ENCODE results near the gene ZNF335. TPM values are rescaled to one million over a fixed set of nuclear protein-coding genes. Genes with fewer than 3 reads are reported as not detected.
"Not testable (repeated sequence)": the region's sequence is repeated elsewhere in the genome, so short reads cannot be mapped to it uniquely, and the experiment has no call there.

ZNF335 gene
- total RNA-seq, 1 donor from 2014 or later: 37.5 TPM

DNA sequence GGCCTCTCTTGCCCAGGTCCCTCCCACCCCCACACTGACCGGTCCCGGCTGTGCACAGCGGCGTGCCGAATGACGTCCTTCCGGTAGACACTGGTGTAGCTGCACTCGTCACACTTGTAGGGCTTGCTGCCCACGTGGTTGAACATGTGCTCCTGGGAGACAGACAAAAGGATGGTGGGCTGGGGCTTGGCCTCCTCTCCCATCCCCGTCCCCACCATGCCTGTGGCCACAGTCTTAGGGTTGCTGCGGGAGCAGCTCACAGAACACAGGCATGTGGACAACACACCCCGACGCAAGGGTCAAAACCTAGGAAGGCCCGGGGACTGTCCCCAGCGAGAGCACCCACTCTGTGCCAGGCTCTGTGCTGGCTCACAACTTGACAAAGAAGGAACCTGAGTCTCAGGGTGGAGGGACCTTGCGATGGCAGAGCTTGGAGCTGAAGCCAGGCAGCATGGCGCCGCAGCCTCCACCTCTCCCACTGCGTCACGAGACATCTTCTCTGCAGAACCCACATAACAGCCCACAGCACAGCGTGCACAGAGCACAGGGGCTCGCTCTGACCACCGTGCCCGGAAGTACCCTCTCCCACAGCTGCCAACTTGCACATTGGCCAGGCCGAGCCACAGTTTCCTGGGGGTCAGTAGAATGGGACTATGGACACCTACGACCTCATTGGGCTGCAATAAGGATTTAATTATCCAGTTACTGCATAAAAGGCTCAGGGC lies 9.8 kb downstream of the ZNF335 start:
- Mint-ChIP-seq H3K9me3 (no peaks in the 10 kb centered on the region), H3K36me3 (ENCODE audit: low read depth) (peaks cover 70% of the 10 kb centered on the region), H3K4me3 (no peak overlapping the region), H3K27me3 (no peaks in the 10 kb centered on the region), H3K4me1 (peaks cover 3% of the 10 kb centered on the region), H3K27ac (no peak overlapping the region)
- intact Hi-C loops (cut with micrococcal nuclease): no loop called here
- DNase-seq: no peak

DNA sequence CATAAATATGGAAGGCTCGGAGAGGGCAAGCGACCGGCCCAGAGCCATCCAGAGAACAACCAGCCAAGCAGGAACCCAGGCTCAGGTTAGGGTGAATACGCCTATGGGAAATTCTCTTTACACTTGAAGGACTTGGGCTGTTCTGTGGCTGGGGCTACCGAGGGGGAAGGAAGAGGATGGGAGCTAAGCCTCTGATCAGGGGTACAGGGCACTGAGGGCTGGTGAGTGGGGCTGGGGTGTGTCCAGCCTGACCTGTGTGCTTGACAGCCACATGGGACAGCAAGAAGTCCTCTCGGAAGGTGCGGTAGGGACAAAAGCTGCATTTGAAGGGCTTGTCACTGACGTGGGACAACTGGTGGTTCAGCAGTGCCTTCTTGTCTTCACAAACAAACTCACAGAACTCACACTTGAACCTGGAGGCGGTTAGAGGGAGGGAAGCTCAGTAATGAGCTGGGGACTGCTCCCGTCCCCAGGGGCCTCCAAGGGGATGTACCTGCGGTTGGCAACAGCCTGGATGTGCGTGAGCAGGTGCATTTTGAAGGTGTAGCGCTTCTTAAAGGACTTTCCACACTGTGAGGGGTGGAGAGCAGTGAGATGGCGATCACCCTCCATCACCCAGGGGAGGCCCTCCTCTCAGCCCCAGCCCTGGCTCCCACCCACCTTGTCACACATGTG lies 11.9 kb downstream of the ZNF335 start:
- DNase-seq: no peak
- Mint-ChIP-seq H3K9me3 (no peaks in the 10 kb centered on the region), H3K36me3 (ENCODE audit: low read depth) (peaks cover 70% of the 10 kb centered on the region), H3K27ac (no peak overlapping the region), H3K4me1 (no peaks in the 10 kb centered on the region), H3K27me3 (no peaks in the 10 kb centered on the region), H3K4me3 (no peak overlapping the region)
- intact Hi-C loops (cut with micrococcal nuclease): no loop called here

DNA sequence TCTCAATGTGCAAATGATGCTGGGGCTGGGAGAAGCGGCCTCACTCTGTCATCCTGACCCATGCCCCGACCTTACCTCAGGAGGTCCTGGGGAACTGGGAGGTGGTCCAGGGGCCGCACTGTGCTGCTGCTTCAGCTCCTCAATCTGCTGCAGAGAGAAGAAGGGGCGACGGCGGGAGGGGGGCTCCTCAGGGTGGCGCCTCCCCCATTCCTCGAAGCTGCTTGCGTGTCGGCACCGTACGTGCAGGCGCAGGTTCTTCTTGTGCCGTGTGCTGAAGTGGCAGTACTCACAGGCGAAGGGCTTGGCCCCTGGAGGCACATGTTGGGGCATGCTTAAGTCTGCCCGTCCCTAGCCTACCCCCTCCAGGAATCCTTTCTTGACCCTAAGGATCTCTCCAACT lies 12.9 kb downstream of the ZNF335 start:
- H3K36me3 Mint-ChIP-seq (ENCODE audit: low read depth): peaks cover 70% of the 10 kb centered on the region
- no peaks in the 10 kb centered on the region for H3K27me3 Mint-ChIP-seq
- no peak for DNase-seq
- no peaks in the 10 kb centered on the region for H3K4me1 Mint-ChIP-seq
- no peaks in the 10 kb centered on the region for H3K9me3 Mint-ChIP-seq
- no peak overlapping the region for H3K27ac Mint-ChIP-seq
- intact Hi-C loops (cut with micrococcal nuclease): no loop called here
- no peak overlapping the region for H3K4me3 Mint-ChIP-seq

DNA sequence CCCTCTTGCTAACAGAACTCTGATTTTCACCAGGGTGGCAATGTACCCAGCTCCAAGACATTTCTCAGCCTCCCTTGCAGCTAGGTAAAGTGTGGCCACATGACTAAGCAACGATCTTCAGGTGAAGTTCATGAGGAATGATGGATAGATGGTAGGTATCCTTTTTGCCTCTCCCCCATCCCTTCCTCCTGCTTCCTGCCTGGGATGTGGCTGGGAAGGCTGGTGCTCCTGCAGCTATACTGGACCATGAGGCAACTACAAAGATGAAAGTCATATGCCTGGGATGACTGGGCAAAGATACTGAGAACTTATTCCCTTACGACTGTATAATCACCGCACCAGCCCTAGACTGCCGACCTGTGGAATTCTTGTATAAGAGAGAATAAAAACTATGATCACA lies 13.4 kb downstream of the ZNF335 start:
- no peak overlapping the region for H3K4me3 Mint-ChIP-seq
- no peaks in the 10 kb centered on the region for H3K9me3 Mint-ChIP-seq
- no peak for DNase-seq
- no peaks in the 10 kb centered on the region for H3K27me3 Mint-ChIP-seq
- H3K36me3 Mint-ChIP-seq (ENCODE audit: low read depth): peaks cover 71% of the 10 kb centered on the region
- no peak overlapping the region for H3K27ac Mint-ChIP-seq
- no peaks in the 10 kb centered on the region for H3K4me1 Mint-ChIP-seq
- intact Hi-C loops (cut with micrococcal nuclease): no loop called here

DNA sequence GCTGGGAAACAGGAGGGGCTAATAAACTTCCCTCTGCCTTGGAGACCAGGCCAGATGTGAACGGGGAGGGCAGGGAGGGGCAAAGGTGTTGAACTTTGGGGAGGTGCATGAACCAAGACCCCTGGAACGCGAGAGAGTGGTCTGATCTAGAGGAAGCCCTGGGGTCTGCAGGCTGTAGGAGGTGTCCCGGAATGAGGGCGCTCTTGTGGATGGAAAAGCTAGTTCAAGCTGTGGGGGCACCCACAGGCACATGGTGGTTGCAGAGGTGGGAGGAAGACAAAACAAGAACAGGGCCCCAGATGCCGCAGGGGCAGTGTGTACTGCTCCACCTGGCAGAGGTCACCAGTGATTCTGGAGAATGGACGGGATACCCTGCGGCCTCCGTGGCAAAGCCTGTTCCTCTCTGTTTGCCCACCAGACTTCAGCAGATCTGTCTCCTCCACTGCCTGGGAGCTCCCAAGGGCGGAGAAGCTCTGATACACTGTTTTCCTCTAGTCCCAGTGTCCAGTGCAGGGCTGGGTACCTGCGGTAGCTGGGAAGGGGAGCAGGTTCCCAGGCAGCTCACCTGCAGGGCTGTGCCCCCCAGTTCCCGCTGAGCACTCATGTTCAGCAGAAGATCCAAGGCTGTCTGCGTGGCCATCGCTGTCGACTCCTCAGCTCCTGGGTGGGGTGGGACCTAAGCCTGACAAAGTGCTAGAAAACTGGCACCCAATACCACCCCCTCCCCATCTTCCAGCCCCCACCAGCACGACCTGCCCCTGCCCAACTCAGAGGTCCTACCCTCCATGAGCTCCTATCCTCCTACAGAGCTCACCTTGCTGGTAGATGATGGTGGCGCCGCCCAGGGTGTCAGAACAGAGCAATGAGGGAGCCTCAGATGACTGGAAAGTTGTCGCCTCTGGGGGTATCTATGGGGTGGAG lies 14.7 kb downstream of the ZNF335 start:
- H3K9me3 Mint-ChIP-seq: no peaks in the 10 kb centered on the region
- H3K4me1 Mint-ChIP-seq: no peaks in the 10 kb centered on the region
- H3K27me3 Mint-ChIP-seq: no peaks in the 10 kb centered on the region
- no peak for DNase-seq
- H3K27ac Mint-ChIP-seq: no peak overlapping the region
- no peak overlapping the region for H3K4me3 Mint-ChIP-seq
- intact Hi-C loops (cut with micrococcal nuclease): no loop called here
- peaks cover 62% of the 10 kb centered on the region for H3K36me3 Mint-ChIP-seq (ENCODE audit: low read depth)

GRCh38 chr20:45956326-45956725 lies 15.7 kb downstream of the ZNF335 start:
- H3K4me3 Mint-ChIP-seq; H3K27me3 Mint-ChIP-seq; H3K9me3 Mint-ChIP-seq; intact Hi-C loops (cut with micrococcal nuclease); H3K4me1 Mint-ChIP-seq; DNase-seq; H3K27ac Mint-ChIP-seq: not testable (repeated sequence)
- peaks cover 66% of the 10 kb centered on the region for H3K36me3 Mint-ChIP-seq (ENCODE audit: low read depth)

- Mint-ChIP-seq H3K4me1 (no peaks in the 10 kb centered on the region), H3K27ac (no peak overlapping the region), H3K27me3 (no peaks in the 10 kb centered on the region), H3K36me3 (ENCODE audit: low read depth) (peaks cover 61% of the 10 kb centered on the region), H3K4me3 (no peak overlapping the region), H3K9me3 (no peaks in the 10 kb centered on the region)
- DNase-seq: no peak
- intact Hi-C loops (cut with micrococcal nuclease): no loop called here
These were observed 18.3 kb downstream of the ZNF335 start for GRCh38 chr20:45953672-45954071.

GRCh38 chr20:45952861-45953260 lies 19.1 kb downstream of the ZNF335 start:
- DNase-seq: no peak
- intact Hi-C loops (cut with micrococcal nuclease): no loop called here
- no peaks in the 10 kb centered on the region for H3K9me3 Mint-ChIP-seq
- H3K27ac Mint-ChIP-seq: no peak overlapping the region
- H3K4me1 Mint-ChIP-seq: no peaks in the 10 kb centered on the region
- H3K4me3 Mint-ChIP-seq: no peak overlapping the region
- no peaks in the 10 kb centered on the region for H3K27me3 Mint-ChIP-seq
- peaks cover 54% of the 10 kb centered on the region for H3K36me3 Mint-ChIP-seq (ENCODE audit: low read depth)

DNA sequence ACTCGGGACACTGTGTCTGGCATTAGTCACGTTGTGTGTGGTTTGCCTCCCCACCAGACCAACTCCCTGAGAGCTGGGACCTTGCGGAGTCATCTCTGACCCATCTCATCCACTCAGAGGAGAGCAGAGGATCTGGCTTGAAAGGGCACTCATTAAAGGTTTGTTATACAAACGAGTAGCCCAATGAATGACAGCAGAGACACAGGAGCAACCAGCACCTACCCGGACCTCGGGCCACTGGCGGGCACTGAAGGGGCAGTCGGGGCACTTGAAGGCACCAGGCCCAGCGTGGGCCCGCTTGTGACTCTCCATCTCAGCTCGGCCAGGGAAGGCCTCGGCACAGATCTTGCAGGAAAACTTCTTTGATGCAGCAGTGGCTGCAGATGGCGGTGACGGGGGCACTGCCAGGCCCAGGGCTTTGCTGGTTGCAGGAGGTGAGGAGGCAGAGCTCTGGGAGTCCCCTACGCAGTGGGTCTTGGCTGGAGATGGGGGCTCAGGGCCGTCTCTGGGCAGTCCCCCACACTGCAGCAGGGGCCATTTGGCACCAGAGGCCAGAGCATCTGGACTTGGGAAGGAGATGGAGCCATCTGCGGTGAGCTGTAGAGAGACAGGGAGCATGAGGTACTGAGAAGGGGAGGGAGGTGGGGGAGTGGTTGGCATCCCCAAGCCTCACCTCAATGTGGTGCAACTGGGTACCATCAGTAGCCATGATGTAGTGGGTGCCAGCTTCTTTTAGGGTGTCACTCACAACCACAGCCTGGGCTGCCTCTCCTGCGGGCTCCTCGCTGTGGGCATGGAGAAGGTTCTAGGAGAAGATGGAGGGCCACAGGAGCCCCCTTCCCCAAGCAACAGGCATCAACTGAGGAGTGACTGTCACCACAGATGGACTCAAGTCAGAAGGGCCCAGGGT lies 19.8 kb downstream of the ZNF335 start:
- Mint-ChIP-seq H3K27ac (no peak overlapping the region), H3K36me3 (ENCODE audit: low read depth) (peaks cover 49% of the 10 kb centered on the region)

GRCh38 chr20:45950330-45950646 lies 21.7 kb downstream of the ZNF335 start:
- no peak overlapping the region for H3K27ac Mint-ChIP-seq
- peaks cover 45% of the 10 kb centered on the region for H3K36me3 Mint-ChIP-seq (ENCODE audit: low read depth)

More for the DNA sequence above, 19.8 kb downstream of the ZNF335 start:
- no peaks in the 10 kb centered on the region for H3K4me1 Mint-ChIP-seq
- intact Hi-C loops (cut with micrococcal nuclease): no loop called here
- H3K27me3 Mint-ChIP-seq: no peaks in the 10 kb centered on the region
- no peak overlapping the region for H3K4me3 Mint-ChIP-seq
- H3K9me3 Mint-ChIP-seq: no peaks in the 10 kb centered on the region
- DNase-seq: no peak

DNA sequence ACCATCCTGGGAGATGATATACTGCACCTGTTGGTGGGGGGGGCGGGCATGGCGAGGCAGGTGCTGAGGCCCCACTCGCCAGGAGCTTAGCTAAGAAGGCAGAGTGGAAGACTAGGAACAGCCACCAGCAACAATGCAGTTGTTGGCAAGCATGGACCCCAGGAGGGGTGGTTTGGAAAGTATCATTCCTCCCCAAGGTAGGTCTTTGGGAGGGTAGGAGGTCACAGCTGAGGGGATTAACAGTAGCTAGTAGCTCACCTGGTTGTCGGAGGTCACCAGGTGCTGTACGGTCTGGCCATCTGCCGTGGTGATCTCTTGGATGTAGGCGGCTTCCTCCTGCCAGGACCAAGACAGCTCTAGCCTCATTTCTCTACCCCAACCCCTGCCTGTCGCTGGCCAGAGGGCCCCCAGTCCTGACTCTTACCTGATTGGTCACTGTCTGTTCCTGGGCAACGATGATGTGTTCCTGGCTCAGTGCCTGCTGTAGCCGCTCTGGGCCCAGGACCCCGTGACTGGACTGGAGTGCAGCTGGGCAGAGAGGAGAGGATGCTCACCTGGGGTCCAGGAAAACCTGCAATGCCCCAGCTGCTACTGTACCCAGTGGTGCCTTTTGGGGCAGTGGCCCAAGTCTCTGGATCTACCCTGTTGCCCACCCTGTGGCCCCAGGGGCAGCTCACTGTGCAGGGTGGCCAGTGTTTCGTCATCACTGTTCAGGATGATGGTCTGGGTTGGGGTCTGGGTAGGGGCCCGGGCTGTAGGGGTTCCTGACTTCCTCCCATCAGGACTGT lies 22.3 kb downstream of the ZNF335 start:
- H3K27me3 Mint-ChIP-seq: no peaks in the 10 kb centered on the region
- intact Hi-C loops (cut with micrococcal nuclease): no loop called here
- H3K9me3 Mint-ChIP-seq: no peaks in the 10 kb centered on the region
- no peak overlapping the region for H3K4me3 Mint-ChIP-seq
- peaks cover 2% of the 10 kb centered on the region for H3K4me1 Mint-ChIP-seq
- H3K27ac Mint-ChIP-seq: no peak overlapping the region
- peaks cover 47% of the 10 kb centered on the region for H3K36me3 Mint-ChIP-seq (ENCODE audit: low read depth)
- DNase-seq: no peak

More at GRCh38 chr20:45950330-45950646, 21.7 kb downstream of the ZNF335 start:
- Mint-ChIP-seq H3K4me3 (no peak overlapping the region), H3K4me1 (peaks cover 2% of the 10 kb centered on the region), H3K9me3 (no peaks in the 10 kb centered on the region), H3K27me3 (no peaks in the 10 kb centered on the region)
- intact Hi-C loops (cut with micrococcal nuclease): no loop called here
- DNase-seq: no peak

GRCh38 chr20:45948742-45949541 lies 23.1 kb downstream of the ZNF335 start:
- Mint-ChIP-seq H3K27me3 (no peaks in the 10 kb centered on the region), H3K4me3 (no peak overlapping the region), H3K27ac (no peak overlapping the region), H3K36me3 (ENCODE audit: low read depth) (peaks cover 53% of the 10 kb centered on the region), H3K9me3 (no peaks in the 10 kb centered on the region), H3K4me1 (peaks cover 4% of the 10 kb centered on the region)
- intact Hi-C loops (cut with micrococcal nuclease): no loop called here
- DNase-seq: no peak

All from activated CD4-positive, alpha-beta T cell treated with anti-CD3 and anti-CD28 coated beads, Interleukin-2, amount 10 ng/mL, durations not matched to agents 24 days and 14 days (primary cell).